ENCODE data around the gene SOBP.

Gene SOBP

DNA sequence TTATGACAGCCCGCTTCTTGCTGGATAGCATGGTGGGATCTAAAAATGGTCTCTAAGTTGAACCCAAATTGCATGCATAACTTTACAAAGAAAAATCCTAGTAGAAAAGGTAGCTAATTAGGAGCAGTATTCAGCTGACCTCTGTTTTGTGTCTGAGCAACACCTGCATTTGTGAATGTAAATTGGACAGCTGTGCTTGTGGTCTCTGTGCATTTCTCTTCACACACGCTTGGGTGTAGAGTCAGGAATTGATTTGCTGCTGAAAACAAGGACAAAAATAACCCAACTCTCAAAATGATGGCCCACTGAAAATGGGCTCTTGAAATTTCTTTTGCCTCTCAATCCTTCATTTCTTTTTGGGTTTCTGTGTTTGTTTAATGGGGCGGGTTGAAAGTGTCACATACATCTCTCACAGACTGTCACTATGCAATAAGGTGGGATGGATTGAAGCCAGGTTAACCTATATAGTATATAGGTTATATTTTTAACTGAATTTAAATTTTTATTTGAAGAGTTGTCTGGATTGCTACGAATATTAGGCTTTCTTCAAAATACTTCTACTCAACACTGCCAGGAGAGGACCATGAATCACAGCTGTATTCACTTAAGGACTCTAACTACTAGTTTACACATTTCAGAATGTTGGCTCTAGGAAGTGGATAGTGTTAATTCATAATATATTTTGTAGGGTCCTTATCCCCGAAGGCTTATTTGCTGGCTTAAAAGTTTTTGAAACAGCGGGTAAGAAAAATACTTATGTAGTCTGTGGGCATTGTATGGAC, 46.5 kb downstream of the SOBP start:
- H3K4me1 ChIP-seq (ENCODE audit: low read length), result no peaks in the 10 kb centered on the region
- no peaks in the 10 kb centered on the region for H3K79me2 ChIP-seq (ENCODE audit: low read length)
- TF ChIP-seq EZH2phosphoT487 (IDR thresholded peaks at IDR 0.05; ENCODE audit: low read depth), result no peak
- TF ChIP-seq, protein P1, sequence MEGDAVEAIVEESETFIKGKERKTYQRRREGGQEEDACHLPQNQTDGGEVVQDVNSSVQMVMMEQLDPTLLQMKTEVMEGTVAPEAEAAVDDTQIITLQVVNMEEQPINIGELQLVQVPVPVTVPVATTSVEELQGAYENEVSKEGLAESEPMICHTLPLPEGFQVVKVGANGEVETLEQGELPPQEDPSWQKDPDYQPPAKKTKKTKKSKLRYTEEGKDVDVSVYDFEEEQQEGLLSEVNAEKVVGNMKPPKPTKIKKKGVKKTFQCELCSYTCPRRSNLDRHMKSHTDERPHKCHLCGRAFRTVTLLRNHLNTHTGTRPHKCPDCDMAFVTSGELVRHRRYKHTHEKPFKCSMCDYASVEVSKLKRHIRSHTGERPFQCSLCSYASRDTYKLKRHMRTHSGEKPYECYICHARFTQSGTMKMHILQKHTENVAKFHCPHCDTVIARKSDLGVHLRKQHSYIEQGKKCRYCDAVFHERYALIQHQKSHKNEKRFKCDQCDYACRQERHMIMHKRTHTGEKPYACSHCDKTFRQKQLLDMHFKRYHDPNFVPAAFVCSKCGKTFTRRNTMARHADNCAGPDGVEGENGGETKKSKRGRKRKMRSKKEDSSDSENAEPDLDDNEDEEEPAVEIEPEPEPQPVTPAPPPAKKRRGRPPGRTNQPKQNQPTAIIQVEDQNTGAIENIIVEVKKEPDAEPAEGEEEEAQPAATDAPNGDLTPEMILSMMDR (IDR thresholded peaks at IDR 0.05; ENCODE audit: low read depth, low read length), result no peak
- H3K9ac ChIP-seq (ENCODE audit: low read length), result no peak overlapping the region
- H3K9me3 ChIP-seq (ENCODE audit: insufficient read depth, low read length), result no peaks in the 10 kb centered on the region
- no peak overlapping the region for H3K4me2 ChIP-seq (ENCODE audit: low read length)
- H3K36me3 ChIP-seq (replicated peaks; ENCODE audit: low read depth, low read length), result no peaks in the 10 kb centered on the region
- H3K27me3 ChIP-seq (ENCODE audit: low read depth, low read length), result no peaks in the 10 kb centered on the region
- H2AFZ ChIP-seq (ENCODE audit: low read depth, low read length), result no peak overlapping the region
- no peak overlapping the region for H3K27ac ChIP-seq (ENCODE audit: low read length)
- H4K20me1 ChIP-seq (ENCODE audit: insufficient read depth, low read length), result no peaks in the 10 kb centered on the region
- H3K4me3 ChIP-seq (ENCODE audit: low read length), result no peak overlapping the region

DNA sequence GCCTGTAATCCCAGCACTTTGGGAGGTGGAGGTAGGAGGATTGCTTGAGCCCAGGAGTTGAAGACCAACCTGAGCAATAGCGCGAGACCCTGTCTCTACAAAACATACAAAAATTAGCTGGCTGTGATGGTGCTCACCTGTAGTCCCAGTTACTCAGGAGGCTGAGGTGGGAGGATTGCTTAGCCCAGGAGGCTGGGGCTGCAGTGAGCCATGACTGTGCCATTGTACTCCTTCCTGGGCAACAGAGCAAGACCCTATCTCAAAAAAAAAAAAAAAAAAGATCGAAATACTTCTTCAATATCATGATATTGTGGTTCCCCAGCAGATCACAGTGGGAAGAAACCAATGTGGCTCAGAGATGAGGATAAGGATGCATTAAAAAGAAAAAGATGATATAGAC, 47.6 kb downstream of the SOBP start:
- Histone ChIP-seq H3K79me2 (ENCODE audit: low read length) (no peaks in the 10 kb centered on the region), H3K4me3 (ENCODE audit: low read length) (no peak overlapping the region), H3K27ac (ENCODE audit: low read length) (no peak overlapping the region), H3K36me3 (replicated peaks; ENCODE audit: low read depth, low read length) (no peaks in the 10 kb centered on the region), H4K20me1 (ENCODE audit: insufficient read depth, low read length) (no peaks in the 10 kb centered on the region), H3K9me3 (ENCODE audit: insufficient read depth, low read length) (no peaks in the 10 kb centered on the region), H2AFZ (ENCODE audit: low read depth, low read length) (no peak overlapping the region), H3K27me3 (ENCODE audit: low read depth, low read length) (no peaks in the 10 kb centered on the region), H3K4me1 (ENCODE audit: low read length) (no peaks in the 10 kb centered on the region), H3K4me2 (ENCODE audit: low read length) (no peak overlapping the region), H3K9ac (ENCODE audit: low read length) (no peak overlapping the region)
- TF ChIP-seq, protein P1 (IDR thresholded peaks at IDR 0.05; ENCODE audit: low read depth, low read length), result no peak
- no peak for TF ChIP-seq EZH2phosphoT487 (IDR thresholded peaks at IDR 0.05; ENCODE audit: low read depth)

GRCh38 chr6:107538856-107539387, 49.0 kb downstream of the SOBP start:
- Histone ChIP-seq H3K36me3 (replicated peaks; ENCODE audit: low read depth, low read length) (no peaks in the 10 kb centered on the region), H3K9me3 (ENCODE audit: insufficient read depth, low read length) (no peaks in the 10 kb centered on the region), H3K4me3 (ENCODE audit: low read length) (no peak overlapping the region), H2AFZ (ENCODE audit: low read depth, low read length) (no peak overlapping the region), H3K27ac (ENCODE audit: low read length) (no peak overlapping the region), H3K4me1 (ENCODE audit: low read length) (no peaks in the 10 kb centered on the region), H3K4me2 (ENCODE audit: low read length) (no peak overlapping the region), H4K20me1 (ENCODE audit: insufficient read depth, low read length) (no peaks in the 10 kb centered on the region), H3K27me3 (ENCODE audit: low read depth, low read length) (no peaks in the 10 kb centered on the region), H3K9ac (ENCODE audit: low read length) (no peak overlapping the region), H3K79me2 (ENCODE audit: low read length) (no peaks in the 10 kb centered on the region)
- TF ChIP-seq, protein P1 (IDR thresholded peaks at IDR 0.05; ENCODE audit: low read depth, low read length), result no peak
- TF ChIP-seq EZH2phosphoT487 (IDR thresholded peaks at IDR 0.05; ENCODE audit: low read depth), result no peak

DNA sequence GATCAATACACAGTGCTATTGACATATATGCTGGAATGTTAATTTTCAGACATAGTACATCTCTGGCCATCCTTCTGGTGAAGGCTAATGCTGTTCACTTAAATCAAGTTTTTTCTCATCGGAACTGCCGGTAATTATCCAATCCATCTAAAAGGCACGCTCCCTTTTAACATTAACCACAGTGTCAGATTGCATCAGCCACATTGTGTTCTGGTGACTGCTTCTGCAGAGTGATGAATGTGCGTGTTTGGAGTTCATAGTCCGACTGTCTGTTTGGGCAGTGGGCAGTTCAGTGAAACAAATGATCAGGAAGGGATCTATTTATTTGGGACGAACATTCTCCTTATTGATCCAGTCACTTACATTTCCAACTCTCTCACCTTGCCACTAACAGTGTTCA, 49.5 kb downstream of the SOBP start:
- Histone ChIP-seq H3K4me2 (ENCODE audit: low read length) (no peak overlapping the region), H3K9me3 (ENCODE audit: insufficient read depth, low read length) (no peaks in the 10 kb centered on the region), H3K9ac (ENCODE audit: low read length) (no peak overlapping the region), H3K4me1 (ENCODE audit: low read length) (no peaks in the 10 kb centered on the region), H4K20me1 (ENCODE audit: insufficient read depth, low read length) (no peaks in the 10 kb centered on the region), H3K27ac (ENCODE audit: low read length) (no peak overlapping the region), H2AFZ (ENCODE audit: low read depth, low read length) (no peak overlapping the region), H3K36me3 (replicated peaks; ENCODE audit: low read depth, low read length) (no peaks in the 10 kb centered on the region), H3K4me3 (ENCODE audit: low read length) (no peak overlapping the region), H3K79me2 (ENCODE audit: low read length) (no peaks in the 10 kb centered on the region), H3K27me3 (ENCODE audit: low read depth, low read length) (no peaks in the 10 kb centered on the region)
- no peak for TF ChIP-seq EZH2phosphoT487 (IDR thresholded peaks at IDR 0.05; ENCODE audit: low read depth)
- TF ChIP-seq, protein P1 (IDR thresholded peaks at IDR 0.05; ENCODE audit: low read depth, low read length), result no peak
